Epidermal melanocyte (primary cell): ENCODE results near the gene DNM2.
"Not testable (repeated sequence)": the region's sequence is repeated elsewhere in the genome, so short reads cannot be mapped to it uniquely, and the experiment has no call there.

ENCODE experiments used
- DNase-seq: peaks from one replicate; pipeline ENCODE4 v3.0.0; 2011; ENCODE audit warnings: low spot score; ENCODE audit not compliant: insufficient read length

DNM2 gene

DNA sequence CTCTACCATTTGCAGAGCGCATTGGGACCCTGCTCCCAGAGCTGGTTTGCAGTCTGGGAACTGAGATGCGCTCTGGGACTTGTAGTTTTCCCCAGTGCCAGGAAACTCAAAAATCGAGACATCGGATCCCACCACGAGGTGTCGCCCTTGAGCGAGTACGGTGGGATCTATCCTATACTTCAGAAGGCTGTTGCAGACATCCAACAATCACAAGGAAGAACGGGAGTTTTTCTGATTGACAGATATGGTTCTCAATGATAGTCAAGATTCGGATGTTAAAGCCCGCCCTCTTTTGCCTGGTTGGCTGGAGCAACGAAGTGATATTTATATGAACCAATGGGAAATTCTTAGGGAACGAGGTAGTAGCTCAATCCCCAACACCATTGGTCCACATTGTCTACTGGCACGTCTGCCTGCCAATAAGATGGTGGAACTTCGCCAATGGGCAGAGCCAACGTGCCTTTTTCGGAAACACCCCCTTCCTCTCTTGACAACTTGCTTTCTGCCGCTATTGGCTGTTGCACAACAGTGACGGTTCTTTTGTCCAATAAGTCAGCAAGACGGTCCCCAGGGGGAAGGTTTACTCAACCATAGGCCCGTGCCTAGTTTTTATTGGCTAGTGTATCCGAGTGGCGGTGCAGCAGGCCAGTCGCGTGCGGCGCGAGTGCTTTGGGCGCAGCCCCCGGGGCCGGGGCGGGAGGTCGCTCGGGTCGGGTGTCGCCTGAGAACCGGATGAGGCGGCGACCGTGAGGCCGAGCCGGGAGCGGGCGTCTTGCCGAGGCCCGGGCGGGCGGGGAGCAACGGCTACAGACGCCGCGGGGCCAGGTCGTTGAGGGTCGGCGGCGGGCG is at the start of gene DNM2:
TSS of gene DNM2 (plus strand) at position 724 of the 849 bp plus-strand sequence. CDS start 164 bp downstream, outside the sequence.
- peak; percentile 99 for DNase-seq

DNA sequence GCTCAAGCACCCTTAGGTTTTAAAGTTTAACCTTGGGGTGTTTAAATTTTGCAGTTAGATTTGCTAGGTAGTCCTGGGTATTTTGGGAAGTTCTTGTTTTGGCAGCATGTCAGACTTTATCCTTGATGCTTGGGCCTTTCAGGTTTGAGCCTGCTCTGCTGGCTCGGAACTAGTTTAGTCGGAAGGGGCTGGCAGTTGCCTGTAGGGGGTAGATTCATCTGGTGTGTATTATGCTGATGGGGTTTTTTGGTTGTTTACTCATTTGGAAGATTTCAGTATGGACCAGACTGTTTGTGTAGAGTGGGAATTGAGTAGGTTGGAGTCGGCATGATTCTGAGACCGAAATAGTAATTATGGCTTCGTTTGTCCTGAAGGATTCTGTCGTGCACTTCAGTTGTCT is 48.6 kb upstream of the DNM2 start:
- no peak for DNase-seq

DNA sequence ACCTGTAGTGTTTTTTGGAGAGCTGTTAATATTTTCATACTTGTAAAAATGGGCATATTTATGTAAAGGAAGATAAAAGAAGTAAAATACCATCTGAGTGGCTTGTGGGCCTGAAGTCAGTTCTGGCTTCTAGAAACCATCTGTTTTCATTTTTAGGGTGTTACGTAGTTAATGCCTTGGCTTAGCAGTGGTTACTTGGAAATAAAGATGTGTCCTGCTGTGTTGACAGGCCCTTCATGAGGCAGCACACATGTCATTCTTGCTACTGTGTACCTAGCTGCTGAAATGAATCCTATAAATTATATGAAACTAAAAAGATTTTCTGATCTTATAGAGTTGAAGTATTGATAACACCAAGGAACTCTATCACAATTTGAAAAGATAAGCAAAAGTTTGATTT is 47.7 kb upstream of the DNM2 start:
- DNase-seq: no peak

DNA sequence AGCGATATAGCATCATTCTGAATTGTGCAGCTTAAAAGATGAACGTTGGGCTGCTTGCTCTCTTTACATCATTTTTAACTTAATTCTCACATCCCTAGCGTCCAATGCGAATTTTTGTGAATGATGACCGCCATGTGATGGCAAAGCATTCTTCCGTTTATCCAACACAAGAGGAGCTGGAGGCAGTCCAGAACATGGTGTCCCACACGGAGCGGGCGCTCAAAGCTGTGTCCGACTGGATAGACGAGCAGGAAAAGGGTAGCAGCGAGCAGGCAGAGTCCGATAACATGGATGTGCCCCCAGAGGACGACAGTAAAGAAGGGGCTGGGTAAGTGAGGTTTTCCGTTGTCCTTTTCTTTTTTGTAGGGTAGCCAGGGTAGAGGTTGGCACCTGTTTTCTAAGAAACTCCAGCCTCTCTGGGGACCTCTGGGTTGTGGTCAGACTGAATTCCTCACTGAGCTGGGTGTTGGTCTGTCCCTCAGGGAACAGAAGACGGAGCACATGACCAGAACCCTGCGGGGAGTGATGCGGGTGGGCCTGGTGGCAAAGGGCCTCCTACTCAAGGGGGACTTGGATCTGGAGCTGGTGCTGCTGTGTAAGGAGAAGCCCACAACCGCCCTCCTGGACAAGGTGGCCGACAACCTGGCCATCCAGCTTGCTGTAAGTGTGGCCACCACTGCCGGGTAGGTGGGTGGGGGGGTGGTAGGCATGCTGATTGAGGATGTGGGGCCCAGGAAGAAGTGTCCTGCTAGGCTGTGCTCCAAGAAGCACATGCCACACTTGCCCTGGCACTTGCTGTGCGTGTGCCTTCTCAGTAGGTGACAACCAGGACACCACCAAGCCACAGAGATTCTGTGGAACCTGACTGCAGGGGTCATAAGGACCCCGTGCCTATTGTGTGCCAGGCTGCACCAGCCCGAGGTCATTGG is 46.7 kb upstream of the DNM2 start:
- DNase-seq: no peak

DNA sequence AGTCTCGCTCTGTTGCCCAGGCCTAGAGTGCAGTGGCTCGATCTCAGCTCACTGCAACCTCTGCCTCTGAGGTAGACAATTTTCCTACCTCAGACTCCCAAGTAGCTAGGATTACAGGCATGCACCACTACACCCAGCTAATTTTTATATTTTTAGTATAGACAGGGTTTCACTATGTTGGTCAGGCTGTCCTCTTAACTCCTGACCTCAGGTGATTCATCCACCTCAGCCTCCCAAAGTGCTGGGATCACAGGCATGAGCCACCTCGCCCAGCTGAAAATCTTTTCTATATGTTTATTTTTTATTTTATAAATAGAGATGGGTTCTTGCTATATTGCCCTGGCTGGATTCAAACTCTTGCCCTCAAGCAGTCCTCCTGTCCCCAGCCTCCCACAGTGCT is 46.0 kb upstream of the DNM2 start:
- DNase-seq: not testable (repeated sequence)

DNA sequence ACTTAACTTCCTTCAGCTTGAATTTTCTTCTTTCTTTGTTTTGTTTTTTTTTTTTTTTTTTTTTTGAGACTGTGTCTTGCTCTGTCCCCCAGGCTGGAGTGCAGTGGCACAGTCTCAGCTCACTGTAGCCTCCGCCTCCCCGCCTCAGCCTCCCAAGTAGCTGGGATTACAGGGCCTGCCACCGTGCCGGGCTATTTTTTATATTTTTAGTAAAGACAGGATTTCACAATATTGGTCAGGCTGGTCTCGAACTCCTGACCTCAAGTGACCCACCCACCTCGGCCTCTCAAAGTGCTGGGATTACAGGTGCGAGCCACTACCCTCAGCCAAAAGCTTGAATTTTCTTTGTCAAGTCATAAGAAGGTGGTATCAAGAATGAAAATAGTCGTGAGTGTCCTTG is 42.7 kb upstream of the DNM2 start:
- not testable (repeated sequence) for DNase-seq

DNA sequence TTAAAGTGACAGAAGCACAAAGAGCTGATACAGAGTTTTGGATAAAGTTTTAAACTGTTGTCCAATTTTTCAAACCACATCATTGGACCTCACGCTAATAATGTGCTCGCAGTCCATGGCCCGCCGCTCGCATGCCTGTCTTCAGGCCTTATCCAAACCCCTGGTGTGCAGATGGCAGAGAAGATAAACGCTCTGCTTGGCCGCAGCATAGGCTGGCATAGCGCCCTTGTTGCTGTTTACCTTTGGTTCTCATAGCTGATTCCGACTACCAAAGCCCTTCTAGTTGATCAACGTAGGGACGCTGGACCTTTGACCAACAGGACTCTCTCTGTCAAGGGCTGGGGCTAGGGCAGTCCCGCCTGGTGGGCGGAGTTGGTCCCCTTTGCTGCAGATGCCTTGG is 40.1 kb upstream of the DNM2 start:
- DNase-seq: no peak

DNA sequence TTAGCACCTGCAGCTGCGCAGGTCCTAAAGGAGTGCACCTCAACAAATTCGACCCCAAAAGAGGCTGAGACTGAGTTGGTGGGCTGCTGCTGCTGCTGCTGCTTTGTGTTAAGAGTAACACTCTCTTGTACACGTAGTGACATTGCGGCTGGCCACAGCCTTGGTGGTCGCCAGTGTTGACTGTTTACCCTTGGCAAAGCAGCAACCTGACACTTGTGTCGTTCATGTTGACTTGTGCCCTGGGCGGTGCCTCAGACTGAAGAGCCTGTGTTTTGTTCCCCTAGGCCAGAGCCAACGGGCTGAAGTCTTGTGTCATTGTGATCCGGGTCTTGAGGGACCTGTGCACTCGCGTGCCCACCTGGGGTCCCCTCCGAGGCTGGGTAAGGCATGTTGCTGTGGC is 39.1 kb upstream of the DNM2 start:
- no peak for DNase-seq

DNA sequence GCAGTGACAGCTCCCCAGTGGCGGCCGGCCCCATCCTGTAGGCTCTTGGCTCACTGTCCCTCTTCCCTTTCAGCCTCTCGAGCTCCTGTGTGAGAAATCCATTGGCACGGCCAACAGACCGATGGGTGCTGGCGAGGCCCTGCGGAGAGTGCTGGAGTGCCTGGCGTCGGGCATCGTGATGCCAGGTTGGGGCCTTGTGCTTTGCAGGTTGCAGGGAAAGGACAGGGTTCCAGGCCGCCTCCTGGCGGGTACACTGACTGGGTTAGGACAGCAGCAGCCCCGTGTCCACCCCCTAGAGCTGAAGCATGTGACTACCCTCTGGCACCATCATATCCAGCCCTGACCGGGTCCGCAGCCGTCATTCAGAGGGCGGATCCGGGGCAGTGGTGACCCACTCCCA is 38.1 kb upstream of the DNM2 start:
- no peak for DNase-seq

DNA sequence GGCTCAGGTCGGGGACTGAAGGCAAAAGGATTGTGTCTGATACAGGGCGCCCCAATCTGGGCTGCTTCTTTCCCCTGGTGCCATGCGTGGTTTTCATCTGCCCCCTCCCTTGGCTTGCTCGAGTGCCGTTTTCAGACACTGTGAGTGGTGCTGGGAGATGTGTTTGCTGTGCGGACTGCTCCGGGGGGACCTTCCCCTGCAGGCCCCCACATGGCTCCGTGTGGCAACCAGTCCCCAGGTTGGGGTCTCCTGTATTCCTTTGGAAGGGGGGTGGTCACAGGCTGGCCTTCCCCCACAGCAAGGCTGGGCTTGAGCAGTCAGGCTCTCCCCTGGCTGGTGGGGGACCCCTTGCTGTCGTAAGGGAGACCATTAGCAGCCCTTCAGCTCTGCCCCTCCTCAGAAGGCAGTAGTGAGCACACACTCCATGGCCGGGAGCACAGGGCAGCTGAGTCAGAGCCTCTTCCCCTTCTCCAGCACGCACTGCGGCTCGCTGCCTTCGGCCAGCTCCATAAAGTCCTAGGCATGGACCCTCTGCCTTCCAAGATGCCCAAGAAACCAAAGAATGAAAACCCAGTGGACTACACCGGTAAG is 37.2 kb upstream of the DNM2 start:
- DNase-seq: no peak

DNA sequence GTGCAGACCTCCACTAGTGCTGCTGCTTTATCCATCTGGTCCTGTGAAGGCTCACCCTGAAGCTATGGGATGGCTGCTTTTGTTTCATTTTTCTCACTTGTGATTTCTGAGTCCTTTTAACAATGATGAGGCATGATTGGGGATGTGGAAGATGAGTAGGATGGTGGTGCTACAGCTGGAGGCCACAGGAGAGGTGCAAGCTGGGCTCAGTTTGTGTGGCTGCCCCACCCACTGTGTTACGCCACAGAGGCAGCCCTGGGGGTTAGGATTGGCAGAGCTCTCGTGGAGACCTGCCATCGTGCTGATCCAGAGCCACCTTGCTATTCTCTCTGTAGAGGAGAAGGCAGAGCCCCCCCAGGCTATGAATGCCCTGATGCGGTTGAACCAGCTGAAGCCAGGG is 36.2 kb upstream of the DNM2 start:
- DNase-seq: no peak

DNA sequence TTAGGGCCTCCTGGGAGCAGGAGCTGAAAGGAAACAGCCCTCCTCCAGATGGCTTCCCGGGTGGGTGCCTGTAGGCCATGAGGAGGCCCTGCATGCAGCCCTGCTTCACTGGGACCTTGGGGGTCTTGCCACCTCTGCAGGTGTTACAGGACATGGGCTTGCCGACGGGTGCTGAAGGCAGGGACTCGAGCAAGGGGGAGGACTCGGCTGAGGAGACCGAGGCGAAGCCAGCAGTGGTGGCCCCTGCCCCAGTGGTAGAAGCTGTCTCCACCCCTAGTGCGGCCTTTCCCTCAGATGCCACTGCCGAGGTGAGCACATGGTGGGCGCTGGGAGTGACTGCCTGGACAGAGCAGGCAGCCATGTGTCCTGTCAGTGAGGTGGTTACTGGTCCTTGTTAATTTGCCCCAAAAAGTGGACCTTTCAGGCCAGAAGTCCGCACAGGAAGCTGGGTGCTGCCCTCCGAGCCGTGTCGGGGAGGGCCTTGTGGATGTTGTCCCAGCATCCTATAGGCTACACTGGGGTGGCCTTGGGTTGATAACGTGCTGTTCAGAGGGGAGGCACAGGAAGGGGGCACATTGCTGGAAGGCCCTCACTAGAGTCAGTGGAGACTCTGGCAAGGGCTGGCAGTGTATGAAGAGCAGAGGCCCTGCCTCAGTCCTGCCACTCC is 35.3 kb upstream of the DNM2 start:
- DNase-seq: no peak

DNA sequence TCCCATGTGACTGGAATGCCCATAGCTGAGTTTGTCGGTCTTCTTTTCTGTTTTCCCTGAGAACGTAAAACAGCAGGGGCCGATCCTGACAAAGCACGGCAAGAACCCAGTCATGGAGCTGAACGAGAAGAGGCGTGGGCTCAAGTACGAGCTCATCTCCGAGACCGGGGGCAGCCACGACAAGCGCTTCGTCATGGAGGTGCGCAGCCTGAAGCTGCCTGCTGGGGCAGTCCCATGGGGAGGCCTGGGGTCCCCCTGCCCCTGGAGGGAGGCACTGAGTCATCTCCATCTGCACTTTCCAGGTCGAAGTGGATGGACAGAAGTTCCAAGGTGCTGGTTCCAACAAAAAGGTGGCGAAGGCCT is 34.8 kb upstream of the DNM2 start:
- DNase-seq: no peak

DNA sequence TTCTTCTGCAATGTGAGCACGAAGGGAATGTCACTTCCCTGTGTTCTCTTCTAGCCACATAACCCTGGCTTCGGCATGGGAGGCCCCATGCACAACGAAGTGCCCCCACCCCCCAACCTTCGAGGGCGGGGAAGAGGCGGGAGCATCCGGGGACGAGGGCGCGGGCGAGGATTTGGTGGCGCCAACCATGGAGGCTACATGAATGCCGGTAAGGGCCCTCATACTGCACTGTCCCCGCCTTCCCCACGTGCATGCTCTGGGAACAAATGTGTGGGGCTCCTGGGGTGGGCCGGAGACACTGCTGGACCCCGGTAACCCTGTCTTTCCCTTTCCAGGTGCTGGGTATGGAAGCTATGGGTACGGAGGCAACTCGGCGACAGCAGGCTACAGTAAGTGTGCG is 34.3 kb upstream of the DNM2 start:
- DNase-seq: no peak

DNA sequence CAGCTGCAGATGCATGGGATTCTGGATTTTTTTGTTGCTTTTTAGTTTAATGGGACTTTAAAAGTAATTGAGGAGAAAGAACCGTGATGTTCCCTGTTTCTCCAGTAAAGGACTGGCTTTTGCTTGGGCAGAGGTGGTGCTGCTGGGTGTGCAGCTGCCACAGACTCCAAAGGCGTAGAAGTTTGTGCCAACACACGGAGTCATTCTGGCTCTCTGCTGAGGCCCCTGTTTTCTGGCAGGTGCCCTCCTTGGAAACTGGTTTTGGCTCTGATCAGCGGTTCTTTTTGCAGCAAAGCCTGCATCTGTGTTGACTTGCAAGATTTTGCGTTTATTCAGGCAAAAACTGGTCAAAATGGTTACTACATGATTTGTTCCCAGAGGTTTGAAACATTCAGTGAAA is 32.7 kb upstream of the DNM2 start:
- DNase-seq: no peak

DNA sequence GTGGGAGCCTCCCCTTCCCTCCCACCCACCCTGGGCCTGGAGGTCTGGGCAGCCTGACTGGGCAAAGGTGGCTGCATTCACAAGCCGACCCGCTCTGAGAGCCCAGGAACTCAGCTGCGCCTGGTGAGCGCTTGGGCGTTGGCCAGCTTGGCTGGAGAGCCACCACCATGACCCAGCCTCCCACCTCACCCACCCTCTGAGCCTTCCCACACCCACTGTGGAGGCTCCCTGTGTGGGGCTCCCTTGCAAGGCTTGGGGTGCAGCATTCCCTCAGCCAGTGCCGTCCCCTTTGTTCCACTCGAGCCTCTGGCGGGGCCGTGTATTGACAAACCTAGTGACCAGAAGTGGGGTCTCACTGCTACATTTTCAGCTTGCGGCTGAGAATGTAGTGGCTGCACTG is 31.7 kb upstream of the DNM2 start:
- DNase-seq: no peak

DNA sequence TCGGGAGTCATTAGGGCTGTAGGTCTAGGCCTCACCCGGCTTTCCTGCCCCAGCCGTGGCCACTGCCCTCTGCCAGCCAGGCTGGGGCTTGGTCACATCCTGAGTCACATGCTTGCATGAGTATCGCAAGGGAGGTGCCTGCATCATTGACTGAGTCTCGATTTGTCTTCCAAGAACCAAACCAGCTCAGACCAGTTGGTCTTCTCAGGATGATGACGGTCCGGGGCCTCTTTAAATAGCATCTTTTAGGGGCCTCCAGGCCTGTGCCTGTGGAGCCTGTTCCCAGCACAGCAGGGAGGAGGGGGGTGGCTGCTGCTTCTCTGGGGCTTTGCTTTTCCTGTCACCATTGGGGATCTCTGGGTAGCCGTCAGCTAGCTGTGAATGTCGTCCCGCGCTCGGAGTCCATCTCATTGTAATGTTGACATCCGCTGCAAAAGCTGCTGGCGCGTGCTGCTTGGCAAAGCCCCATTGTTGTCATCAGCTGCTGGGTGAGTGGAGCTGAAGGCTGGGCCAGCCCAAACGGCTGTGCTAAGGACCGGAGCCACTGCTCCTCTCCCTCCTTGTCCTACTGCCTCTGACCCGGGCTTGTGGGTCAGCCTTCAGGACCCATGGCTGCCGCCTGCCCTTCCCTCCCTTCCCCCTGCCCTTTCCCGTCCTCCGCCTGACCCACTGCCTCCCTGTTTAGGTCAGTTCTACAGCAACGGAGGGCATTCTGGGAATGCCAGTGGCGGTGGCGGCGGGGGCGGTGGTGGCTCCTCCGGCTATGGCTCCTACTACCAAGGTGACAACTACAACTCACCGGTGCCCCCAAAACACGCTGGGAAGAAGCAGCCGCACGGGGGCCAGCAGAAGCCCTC is 31.0 kb upstream of the DNM2 start:
- DNase-seq: no peak

DNA sequence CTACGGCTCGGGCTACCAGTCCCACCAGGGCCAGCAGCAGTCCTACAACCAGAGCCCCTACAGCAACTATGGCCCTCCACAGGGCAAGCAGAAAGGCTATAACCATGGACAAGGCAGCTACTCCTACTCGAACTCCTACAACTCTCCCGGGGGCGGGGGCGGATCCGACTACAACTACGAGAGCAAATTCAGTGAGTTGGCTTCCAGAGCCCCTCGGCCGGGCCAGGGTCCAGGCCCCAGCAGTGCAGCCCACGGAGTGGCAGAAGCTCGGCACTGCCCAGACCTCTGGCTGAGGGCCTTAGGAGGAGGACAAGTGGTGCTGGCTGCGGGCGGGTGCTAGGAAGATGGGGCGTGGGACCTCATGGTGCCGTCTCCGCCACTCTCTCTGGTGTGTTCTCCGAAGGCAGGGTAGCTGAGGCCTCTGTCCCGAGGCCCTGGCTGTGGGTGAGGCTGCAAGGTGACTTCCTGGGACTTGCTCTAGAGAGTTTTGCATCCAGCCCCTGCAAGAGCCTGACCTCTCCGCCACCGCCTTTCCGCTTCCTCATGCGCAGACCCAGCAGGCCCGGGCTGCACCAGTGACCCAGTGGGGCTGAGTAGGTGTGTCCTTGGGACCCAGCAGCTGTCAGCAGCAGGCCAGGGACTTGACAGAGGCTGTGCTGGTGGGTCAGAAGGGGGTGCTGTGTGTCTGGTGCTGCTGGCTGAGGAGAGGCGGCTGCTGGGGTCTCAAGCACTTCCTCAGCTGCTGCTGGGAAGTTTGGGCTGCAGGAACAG is 30.2 kb upstream of the DNM2 start:
- no peak for DNase-seq

DNA sequence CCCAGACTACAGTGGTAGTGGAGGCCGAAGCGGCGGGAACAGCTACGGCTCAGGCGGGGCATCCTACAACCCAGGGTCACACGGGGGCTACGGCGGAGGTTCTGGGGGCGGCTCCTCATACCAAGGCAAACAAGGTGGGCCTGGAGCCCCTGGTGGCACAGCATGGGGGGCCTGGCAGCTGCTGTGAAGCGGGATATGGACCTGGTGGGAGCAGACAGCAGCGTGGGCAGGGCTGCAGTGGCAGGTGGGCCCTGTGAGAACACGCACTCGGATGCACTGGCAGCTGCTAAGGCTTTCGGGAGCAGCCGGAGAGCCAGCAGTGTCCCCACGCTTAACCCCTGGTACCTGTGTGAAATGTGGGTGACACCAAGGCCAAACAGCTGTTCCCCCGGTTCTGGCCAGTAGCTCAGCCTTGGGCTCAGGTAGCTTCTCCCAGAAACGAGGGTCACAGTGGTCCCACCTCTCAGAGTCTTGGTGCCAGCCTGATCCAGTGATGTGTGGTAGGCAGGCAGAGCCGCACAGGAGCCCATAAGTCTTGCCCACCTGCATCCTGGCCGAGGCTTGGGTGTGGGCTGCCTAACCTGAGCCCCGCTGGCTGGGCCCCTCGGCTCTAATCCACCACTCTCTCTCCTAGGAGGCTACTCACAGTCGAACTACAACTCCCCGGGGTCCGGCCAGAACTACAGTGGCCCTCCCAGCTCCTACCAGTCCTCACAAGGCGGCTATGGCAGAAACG is 29.2 kb upstream of the DNM2 start:
- no peak for DNase-seq
